GM19372 (cell line): Measurements from ENCODE around the gene TCEAL8.
"Not testable (repeated sequence)": the region's sequence is repeated elsewhere in the genome, so short reads cannot be mapped to it uniquely, and the experiment has no call there.

Source experiments
- ATAC-seq: cut with Tn5 transposase; IDR thresholded peaks from one replicate; pipeline ENCODE4 v1.9.1; 2021; ENCODE audit warnings: mild to moderate bottlenecking, low read depth, moderate library complexity; ENCODE audit not compliant: unreplicated experiment

Gene TCEAL8, protein sequence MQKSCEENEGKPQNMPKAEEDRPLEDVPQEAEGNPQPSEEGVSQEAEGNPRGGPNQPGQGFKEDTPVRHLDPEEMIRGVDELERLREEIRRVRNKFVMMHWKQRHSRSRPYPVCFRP

DNA sequence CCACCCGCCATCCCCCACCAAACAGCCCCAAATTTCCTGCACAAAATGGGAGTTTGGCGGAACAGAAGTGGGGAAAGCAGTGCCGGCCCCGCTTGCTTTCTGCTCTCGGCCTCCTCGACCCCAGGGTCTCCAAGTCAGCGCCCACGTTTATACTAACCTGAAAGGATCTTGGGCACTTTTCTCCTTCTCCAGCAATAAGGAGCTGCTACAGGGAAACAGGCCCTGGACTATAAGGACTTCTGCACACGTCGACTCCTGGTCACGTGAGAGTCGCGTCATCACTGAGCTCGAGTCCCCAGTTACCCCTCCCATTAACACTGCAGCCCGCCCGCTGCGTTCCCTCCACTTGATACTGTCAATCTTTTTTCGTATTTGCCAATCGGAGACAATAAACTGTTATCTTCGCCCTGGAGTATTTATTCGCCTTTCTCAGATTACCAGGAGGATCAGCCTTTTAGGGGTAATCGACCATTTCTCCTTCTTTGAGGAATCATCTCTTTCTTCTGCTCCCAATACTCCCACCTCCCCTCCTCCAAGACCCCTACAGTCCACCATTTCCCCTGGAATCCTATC is at the start of gene TCEAL8:
Gene TCEAL8 (minus strand): TSS at position 235 of the 573 bp plus-strand sequence. CDS start 1,176 bp downstream, outside the sequence.
- peak; percentile 99 for ATAC-seq

DNA sequence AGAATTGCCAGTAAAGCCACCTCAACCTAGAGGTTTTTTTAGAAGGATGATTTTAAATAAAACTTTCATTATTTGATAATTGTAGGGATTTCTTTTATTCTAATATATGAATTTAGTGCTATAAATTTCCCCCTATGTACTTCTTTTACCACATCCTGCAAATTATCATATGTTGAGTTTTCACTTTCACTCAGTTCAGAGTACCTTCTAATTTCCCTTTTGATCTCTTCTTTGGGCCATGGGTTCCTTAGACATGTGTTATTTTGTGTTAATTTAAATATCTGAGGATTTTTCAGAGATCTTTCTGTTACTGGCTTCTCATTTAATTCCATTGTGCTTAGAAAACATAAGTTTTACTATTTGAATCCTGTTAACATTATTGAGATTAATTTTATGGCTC is 49.8 kb upstream of the TCEAL8 start:
- no peak for ATAC-seq

GRCh38 chrX:103293118-103293517 is 38.2 kb upstream of the TCEAL8 start:
- ATAC-seq = no peak

- no peak for ATAC-seq
Observed at GRCh38 chrX:103279624-103280023, 24.7 kb upstream of the TCEAL8 start.

DNA sequence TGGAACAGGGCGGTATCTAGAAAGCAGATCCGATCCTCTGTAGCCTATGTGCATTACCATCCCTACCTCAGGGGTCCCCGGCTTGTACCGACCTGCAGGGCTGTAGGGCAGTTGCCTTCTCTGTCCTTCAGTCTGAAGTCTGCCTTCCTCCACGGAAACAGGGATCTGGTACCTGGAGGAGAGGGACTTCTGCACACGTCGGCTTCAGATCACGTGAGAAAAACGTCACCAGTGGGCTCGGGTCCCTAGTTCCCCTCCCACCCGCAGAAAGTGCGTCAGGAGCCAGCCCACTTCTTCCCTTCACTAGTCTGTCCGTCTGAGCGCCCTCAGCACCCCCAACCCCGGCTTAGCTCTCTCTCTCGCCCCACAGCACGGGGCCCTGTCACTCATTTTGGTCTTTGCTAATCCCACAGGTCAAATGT is 21.6 kb upstream of the TCEAL8 start, which contains the start of gene TCEAL5:
Gene TCEAL5 (minus strand): TSS at position 170 of the 422 bp plus-strand sequence. CDS start 2,187 bp downstream, outside the sequence.
- no peak for ATAC-seq

DNA sequence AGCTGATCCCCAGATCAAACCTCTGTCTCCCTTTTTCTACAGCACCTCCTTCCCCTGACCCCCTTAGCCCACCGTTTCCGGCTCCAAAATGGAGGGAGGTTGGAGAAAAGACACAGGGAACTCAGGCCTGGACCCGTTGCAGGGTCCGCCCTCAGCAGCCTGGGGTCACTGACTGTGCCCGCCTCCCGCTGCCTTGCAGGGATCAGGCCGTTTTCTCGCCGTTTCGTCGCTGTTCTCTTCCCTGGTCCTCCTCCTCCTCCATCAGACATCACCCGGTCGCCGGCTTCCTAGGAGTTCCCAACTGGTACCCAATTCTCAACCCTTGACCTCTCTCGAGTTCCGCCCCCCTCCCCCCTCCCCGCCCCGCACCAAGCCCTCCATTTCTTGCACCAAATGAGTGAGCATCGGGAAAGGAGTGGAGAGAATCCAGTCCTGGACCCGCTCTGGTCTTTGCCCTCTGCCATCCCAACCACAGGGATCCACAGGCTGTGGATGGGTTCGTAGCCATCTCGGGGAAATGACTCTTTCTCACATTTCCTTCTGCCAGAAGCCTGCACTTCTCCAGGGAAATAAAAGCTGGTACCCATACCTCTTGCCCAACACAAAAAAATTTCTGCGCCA is 21.1 kb upstream of the TCEAL8 start:
- no peak for ATAC-seq

DNA sequence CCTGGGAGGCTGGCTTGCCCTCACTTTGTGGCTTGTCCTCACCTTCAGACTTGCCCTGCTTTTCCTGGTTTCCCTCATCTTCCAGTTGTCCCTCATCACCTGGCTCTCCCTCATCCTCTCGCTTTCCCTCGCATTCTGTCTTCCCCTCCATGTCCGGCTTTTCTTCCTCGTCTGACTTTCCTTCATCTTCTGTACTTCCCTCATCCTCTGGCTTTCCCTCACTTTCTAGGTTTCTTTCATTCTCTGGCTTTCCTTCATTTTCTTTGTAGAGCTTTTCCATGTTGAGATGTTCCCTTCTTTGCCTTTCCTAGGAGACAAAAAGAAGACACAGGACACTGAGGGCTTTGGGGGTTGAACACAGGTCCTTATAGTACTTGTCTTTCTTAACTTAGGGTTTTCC is 19.3 kb upstream of the TCEAL8 start:
- no peak for ATAC-seq

DNA sequence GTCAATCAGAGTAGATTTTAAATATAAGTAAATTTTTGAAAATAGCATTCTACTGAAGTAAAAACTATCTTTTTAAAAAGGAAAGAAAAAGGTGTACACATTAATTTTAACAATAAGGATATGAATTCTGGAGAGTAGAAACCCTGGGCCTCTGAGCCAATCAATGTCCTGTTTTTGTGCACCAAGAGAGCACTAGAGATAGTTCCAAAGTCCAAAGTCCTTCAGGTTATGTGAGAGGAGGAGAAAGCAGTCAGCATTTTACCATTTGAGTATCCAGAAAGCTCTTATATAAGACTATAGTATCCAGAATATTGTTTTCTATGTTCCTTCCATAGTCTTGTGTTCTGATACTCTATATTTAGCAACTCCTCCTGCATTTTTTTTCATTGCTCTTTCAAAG is 3.3 kb upstream of the TCEAL8 start:
- ATAC-seq = no peak

- ATAC-seq = no peak
Observed at GRCh38 chrX:103256651-103257050, 1.7 kb upstream of the TCEAL8 start.

DNA sequence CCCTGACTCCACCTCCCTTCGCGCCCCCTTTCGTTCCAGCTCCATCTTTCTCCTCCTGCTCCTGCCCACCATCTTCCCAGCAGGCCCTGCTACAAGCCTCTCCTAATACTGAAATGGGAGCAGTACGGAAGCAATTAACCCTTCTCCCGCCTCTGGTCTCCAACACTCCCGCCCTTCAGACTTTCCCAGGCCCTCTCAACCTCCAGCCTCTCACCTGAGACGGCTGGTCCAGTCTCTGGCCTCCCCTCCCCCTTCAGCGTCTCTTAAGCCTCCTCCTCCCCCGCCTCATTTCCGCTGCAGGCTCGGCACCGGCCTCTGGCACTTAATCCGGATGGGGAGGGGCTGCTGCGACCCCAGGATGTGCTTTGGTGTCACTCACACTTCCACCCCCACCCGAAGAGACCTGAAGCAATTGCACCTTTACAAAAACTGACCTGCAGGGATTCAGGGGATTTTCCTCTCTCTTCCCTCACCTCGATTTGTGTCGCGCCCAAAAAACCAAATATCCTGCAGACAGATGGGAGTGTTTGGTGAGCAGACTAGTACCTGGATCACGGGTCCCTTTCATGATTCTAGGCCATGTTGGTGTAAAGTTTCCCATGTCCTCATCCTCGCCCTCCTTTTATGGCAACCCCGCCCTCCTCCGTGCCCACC is 657 bp downstream of the TCEAL8 start:
- peak; percentile 64 for ATAC-seq

DNA sequence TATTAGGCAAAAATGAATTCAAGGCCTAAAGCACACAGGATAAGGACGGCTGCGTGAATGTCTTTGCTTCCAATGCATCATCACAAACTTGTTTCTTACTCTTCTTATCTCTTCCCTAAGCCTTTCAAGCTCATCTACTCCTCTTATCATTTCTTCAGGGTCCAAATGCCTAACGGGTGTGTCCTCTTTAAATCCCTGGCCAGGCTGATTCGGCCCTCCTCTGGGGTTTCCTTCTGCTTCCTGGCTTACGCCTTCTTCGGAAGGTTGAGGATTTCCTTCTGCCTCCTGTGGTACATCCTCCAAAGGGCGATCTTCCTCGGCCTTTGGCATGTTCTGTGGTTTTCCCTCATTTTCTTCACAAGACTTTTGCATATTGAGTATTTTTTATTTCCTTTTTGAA is 1.3 kb downstream of the TCEAL8 start:
- no peak for ATAC-seq

DNA sequence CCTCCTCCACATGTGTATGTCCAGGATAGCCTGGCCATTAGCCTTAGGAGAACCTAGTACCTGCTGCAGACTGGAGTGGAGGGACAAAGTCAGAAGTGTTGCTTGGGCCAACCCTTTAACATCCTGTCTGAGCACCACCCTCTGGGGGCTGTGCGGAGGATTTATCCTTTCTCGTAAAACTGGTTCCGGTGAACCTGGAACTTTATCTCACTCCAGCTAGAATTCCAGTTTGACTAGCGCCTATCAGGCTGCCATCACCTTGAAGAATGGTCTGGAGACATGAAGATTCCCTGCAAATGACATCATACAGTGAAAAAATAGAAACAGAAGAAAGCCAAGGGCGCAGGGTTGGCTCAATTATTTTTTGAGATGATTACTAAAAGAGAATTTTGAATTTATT is 4.0 kb downstream of the TCEAL8 start:
- no peak for ATAC-seq

- no peak for ATAC-seq
Observed at GRCh38 chrX:103249805-103250204, 5.2 kb downstream of the TCEAL8 start.

DNA sequence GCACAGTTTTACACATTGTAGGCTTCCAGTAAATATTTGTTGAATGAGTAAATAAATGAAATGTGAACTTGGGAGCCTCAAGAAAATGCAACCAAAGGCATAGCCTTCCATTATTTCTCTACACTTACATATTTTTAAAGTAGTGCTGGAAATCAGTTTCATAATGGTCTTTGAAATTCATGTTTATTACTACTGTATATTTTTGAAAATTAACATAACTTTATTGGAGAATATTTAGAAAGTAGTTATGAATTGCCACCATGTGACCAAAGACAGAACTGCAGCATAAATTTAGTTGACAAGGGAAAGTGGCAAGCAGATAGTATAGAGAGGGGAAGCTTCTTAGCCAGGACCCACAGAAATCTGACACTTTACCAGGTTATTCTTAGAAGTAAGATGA is 6.4 kb downstream of the TCEAL8 start:
- no peak for ATAC-seq

DNA sequence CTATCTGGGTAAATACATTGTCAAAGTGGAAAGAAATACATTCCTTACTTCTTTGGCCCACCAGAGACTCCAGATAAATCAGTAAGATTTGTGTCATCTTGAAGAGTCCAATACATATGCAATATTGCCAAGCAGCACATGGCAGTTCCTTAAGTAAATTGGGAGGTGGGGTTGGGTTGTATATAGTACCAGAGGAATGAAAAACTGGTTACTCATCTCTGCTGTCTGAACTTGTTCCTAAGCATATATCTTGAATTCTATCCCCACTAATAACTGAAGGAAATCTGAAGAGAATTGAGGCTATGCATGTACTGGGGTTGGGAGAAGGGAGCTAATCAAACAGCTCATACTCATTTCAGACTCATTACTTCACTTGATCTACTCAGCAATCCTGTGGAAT is 14.8 kb downstream of the TCEAL8 start:
- no peak for ATAC-seq

DNA sequence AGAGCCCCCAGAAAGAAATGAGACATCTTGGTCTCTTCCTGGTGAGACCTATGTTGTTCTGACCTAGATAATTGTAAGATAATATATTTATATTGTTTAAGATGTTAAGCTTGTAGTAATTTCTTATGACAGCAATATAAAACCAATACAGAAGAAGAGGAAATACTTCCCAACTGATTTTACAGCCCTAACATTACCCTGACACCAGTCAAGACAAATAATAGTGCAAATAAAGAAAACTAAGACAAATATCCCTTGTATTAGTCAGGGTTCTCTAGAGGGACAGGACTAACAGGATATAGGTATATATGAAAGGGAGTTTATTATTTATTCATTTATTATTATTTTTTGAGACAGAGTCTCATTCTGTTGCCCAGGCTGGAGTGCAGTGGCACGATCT is 18.7 kb downstream of the TCEAL8 start:
- ATAC-seq = no peak

DNA sequence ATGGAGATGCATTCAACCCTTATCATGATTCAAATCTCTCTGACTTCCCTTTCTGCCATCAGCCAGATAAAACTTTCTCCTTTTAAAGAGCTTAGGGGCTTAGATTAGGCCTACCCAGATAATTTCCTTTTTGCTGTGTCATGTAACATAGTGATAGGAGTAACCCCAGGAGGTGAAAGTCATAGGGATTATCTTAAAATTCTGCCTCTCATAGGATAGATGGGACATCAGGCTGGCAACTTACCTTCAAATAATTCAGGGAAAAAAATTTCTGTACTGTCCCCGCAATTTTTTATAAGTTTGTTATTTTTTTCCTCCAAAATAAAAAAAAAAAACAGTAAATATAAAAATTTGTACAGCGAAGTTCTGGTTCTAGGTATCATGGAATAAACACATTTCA is 19.3 kb downstream of the TCEAL8 start:
- not testable (repeated sequence) for ATAC-seq

DNA sequence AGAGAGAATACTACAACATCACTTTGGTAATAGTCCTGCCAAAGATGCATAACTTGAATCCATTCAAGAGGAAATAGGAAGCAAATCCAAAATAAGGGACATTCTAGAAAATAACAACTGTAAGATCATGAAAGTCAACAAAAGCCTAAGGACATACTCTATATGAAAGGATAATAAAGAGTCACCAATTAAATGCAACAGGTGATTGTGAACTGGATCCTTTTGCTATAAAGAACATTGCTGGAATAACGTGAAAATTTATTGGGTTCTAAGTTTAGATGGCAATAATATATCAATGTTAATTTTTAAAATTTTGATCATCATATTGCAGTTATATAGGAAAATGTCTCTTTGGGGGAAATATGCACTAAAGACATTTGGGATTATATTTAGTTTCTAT is 20.1 kb downstream of the TCEAL8 start:
- no peak for ATAC-seq

- ATAC-seq = no peak
Observed at GRCh38 chrX:103233263-103233662, 21.7 kb downstream of the TCEAL8 start.

- ATAC-seq = not testable (repeated sequence)
Observed at GRCh38 chrX:103225918-103226317, 29.0 kb downstream of the TCEAL8 start.

DNA sequence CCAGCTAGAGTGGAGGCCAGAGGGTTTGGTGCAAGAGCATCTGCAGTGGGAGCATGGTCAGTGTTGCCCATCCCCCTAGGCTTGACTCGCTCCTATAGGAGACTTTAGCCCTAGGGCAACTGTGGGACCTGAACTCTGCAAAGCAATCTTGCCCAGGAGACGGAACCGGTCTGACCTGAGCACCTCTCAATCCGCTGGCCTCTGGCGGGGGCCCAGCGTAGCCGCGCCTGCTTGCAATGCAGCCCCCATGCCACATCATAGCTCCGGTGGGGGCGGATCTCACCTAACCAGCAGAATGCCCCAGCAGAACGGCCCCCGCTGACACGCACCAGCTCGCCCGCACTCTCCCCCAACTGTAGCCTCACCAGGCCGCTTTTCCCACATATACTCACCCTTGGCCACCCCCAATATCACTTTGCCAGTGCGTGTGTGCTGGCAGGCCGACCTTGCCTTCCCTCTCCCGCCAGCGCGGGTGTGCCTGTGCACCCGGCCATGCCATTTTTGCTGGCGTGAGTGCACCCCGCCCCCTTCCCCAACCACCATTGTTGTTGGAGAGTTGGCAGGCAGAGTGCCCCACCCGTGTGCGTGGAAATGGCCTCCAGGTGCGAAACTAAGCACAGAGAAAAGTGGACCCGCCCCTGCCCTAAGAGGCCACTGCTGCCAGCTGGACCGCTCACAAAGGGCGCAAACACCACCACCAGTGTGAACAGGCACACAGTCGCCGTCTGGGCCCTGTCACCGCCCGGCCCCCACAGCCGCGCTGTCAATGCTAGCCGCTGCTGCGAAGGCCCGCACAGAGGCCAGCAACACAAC is 34.2 kb downstream of the TCEAL8 start:
- ATAC-seq = no peak
